GM21717 (cell line): ENCODE results near the gene BCS1L.

Source experiments
- ATAC-seq: cut with Tn5 transposase; IDR thresholded peaks from one replicate; pipeline ENCODE4 v1.9.1; 2021; ENCODE audit warnings: mild to moderate bottlenecking, moderate library complexity; ENCODE audit not compliant: unreplicated experiment

The BCS1L gene, protein sequence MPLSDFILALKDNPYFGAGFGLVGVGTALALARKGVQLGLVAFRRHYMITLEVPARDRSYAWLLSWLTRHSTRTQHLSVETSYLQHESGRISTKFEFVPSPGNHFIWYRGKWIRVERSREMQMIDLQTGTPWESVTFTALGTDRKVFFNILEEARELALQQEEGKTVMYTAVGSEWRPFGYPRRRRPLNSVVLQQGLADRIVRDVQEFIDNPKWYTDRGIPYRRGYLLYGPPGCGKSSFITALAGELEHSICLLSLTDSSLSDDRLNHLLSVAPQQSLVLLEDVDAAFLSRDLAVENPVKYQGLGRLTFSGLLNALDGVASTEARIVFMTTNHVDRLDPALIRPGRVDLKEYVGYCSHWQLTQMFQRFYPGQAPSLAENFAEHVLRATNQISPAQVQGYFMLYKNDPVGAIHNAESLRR

DNA sequence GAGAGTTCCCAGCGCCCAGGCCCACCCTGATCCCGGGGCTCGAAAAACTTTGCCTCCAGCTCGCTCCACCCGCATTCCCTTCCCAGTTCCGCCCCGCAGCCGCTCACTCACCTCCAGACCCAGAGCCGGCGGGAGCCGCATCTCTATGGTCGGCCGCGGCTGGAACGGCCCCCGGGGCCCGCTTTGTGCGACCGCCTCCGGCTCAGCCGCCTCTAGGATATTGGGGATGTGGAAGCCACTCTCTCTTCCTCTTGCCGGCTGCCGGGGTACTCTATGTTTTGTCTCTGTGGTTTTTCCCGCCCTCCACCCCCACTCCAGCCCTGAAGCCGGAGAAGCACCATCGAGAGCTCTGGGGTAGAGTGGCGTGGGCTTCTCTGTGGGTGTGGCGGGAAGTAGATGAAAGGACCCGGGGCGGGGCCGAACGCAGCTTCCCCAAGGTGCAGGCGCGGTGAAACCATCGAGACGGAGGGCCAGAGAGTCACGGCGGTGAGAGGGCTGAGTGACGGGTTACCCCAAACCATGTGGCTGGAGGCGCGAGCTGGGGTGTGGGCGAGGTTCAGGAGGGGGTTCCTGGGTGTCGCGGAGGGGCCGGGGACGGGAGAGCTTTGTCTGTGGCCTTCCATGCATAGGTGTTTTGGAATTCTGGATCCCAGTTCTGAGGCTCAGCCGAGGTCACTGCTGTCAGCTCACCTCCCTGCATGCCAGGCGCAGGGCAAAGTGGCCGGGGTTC lies at the start of gene BCS1L, which contains the start of gene ZNF142:
BCS1L (plus strand) TSS at position 426 of the 730 bp plus-strand sequence. CDS start 1,305 bp downstream, outside the sequence.
ZNF142 (minus strand) TSS at position 366 of the 730 bp plus-strand sequence. CDS start 3,194 bp downstream, outside the sequence.
- peak; percentile 94 for ATAC-seq

DNA sequence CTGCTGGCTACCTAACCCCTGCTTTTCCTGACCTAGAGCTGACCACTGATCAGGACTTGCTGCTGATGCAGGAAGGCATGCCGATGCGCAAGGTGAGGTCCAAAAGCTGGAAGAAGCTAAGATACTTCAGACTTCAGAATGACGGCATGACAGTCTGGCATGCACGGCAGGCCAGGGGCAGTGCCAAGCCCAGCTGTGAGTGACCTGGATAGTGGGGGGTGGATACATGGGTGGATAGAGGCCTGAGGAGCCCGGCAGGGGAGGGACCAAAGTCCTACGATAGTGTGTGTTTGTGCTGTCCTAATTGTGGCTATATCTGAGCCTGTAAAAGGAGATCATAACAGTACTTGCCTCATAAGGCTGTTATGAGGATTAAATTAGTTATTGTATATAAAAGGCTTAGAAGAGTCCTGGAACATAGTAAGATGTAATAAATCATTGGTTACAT lies 43.6 kb upstream of the BCS1L start:
- ATAC-seq, result no peak

DNA sequence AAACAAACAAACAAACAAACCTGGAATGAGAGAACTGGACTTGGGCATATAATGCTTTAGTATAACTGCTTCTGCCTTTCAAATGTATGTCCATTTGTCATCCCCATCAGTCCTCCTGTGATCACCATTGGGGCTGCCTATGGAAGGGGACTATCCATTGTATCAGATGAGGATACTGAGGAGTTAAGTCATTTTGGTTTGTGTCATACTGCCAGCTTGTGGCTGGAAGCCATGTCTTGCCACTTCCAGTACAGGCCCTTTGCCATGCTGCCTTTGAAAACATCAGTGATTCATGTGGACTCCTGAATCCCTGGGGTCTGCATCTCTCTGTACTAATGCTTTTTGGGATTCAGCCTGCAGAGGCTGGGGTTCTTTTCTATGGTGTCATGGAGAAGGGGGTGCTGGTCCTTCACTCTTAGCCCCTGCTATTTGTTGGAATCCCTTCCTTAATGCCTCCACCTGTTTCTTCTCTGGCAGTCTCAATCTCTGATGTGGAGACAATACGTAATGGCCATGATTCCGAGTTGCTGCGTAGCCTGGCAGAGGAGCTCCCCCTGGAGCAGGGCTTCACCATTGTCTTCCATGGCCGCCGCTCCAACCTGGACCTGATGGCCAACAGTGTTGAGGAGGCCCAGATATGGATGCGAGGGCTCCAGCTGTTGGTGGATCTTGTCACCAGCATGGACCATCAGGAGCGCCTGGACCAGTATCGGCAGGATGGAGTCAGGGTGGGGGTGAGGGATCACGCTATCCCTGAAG lies 41.2 kb upstream of the BCS1L start:
- no peak for ATAC-seq

DNA sequence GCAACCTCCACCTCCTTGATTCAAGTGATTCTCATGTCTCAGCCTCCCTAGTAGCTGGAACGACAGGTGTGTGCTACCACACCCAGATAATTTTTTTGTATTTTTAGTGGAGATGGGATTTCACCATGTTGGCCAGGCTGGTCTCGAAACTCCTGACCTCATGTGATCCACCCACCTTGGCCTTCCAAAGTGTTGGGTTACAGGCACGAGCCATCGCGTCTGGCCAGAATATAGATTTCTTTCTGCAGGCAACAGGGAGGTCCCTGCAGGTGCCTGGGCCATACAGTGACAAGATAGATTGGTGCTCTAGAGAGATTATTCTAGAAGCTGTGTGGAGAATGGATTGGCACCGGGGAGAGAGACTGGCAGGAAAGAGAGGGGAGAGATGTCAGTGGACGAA lies 38.5 kb upstream of the BCS1L start:
- no peak for ATAC-seq

DNA sequence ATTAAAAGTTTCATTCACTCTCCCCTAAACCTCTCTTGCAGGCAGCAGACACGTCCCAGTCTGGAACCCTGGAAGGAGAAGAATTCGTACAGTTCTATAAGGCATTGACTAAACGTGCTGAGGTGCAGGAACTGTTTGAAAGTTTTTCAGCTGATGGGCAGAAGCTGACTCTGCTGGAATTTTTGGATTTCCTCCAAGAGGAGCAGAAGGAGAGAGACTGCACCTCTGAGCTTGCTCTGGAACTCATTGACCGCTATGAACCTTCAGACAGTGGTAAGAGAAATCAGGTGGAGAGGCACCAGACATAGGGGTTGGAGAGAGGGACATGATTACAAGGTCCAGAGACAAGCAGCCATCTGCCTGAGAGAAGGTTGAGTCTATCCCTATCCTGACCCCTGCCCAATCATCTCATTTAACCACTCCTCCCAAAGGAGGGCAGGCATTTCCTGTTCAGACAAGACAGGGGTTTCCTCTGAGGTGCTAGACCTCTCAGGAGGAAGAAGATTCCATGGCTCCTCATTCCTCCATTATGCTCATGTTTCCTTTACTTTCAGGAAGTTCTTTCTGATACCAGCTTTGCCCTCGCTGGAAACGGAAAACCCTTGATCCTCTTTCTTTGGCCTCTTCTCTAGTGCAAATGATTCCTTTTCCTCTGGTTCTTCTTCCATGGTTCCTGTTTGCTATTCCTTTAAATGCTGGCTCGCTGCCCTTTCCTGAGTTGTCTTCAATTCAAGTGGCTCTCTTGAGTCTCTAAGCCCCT lies 36.7 kb upstream of the BCS1L start:
- ATAC-seq, result no peak

DNA sequence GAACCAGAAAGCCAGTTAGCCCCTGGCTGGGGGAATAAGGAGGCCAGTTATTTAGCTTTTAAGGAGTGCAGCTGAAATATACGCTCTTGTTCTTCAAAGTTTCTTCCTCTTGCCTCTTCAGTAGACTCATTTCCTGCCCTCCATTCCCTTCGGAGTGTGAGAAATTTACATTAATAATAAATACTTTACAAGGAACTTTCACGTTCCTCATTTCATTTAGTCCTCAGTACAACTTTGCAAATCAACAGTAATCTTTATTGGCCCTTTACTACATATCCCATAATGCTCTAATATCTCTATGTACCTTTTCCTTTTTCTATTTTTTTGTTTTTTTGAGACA lies 36.1 kb upstream of the BCS1L start:
- no peak for ATAC-seq

DNA sequence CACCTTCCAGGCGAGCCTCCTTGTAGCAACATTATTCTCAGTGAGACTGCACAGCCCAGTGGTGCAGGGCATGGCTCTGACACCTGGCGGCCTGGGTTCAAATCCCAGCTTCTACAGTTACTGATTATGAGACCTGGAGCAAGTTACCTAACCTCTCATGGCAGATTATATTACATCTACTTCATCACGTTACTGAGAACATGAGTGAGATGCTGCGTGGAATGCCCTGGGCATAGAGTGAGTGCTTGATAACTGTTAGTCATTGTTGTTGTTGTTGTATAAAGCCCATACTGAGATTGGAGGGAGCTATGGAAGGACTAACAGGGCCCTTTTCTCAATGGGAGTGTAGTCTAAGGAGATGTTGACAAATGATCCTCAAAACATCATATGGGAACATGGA lies 33.1 kb upstream of the BCS1L start:
- ATAC-seq, result no peak

DNA sequence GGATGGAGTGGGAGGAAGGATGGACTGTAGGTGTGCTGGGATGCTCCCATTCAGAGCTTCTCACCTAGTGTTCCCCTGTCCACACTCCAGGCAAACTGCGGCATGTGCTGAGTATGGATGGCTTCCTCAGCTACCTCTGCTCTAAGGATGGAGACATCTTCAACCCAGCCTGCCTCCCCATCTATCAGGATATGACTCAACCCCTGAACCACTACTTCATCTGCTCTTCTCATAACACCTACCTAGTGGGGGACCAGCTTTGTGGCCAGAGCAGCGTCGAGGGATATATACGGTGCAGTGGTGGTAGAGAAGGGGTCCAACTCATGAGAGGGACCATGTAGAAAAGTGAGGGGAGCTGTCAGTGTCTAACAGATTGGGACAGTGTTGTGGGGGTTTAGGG lies 31.5 kb upstream of the BCS1L start:
- no peak for ATAC-seq

DNA sequence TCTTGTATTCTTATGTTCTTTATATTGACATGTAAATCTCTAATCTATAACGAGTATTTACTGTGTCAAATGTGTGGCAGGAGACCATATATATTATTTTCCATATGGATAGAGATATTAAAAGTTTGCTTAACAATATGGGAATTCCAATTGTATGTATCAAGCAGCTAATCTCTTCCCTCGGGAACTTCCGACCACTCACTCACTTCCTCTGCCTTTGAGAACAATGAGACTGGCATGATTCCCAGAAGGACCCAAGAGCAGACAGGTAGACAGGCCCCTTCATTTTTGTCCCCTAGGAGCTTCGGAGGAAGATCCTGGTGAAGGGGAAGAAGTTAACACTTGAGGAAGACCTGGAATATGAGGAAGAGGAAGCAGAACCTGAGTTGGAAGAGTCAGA lies 27.6 kb upstream of the BCS1L start:
- no peak for ATAC-seq

DNA sequence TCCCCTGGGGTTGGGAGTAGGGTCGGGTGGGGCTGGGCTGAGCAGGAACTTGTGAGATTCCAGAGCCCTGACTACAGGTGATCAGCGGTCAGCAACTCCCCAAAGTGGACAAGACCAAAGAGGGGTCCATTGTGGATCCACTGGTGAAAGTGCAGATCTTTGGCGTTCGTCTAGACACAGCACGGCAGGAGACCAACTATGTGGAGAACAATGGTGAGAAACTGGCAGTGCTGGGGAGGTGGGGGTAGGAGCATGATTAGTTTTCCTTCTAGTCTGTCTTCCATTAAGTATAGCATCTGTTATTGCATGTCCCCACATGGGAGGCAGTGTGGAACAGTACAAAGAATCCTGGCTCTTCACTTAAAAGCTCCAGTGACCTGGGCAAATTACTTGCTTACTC lies 23.8 kb upstream of the BCS1L start:
- ATAC-seq, result no peak

DNA sequence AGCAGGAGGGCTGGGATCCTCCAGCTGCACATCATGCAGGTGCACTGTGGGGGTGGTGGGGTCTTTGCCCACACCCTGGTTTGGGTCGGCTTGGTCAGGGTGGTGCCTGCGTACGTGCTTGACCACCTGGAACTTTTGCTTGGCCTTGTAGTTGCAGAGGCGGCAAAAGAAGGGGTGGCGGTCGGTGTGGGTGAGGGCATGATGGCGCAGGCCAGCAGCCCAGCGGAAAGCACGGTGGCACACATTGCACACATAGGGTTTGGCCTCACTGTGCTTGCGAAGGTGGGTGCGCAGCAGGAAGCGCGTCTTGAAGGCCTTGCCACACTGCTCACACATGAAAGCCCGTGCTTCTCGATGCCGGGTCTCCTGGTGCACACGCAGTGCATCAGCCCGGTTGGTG lies 21.1 kb upstream of the BCS1L start:
- ATAC-seq, result no peak

DNA sequence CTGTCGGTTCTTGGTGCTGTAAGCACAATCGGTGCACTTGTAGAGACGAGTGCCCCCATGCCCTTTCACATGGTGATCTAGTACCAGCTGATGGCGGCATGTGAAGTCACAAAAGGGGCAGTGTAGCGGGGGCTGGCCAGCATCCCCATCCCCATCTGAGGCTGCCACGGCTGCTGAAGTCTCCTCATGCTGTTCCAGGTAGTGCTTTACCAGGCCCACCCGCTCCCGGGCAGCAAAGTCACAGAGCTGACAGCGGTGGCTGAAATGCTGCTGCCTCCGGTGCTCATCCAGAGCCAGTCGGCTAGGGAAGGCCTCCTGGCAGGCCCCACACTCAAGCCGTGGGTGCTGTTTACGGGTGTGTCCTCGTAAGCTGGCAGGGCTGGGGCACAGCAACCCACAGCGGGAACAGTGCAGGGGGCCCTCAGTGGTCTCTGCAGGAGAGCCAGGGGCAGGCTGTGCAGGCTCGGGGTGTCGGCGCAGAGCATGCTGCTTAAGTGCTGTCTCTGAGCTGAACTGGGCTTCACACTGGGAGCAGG lies 17.3 kb upstream of the BCS1L start:
- ATAC-seq, result no peak

DNA sequence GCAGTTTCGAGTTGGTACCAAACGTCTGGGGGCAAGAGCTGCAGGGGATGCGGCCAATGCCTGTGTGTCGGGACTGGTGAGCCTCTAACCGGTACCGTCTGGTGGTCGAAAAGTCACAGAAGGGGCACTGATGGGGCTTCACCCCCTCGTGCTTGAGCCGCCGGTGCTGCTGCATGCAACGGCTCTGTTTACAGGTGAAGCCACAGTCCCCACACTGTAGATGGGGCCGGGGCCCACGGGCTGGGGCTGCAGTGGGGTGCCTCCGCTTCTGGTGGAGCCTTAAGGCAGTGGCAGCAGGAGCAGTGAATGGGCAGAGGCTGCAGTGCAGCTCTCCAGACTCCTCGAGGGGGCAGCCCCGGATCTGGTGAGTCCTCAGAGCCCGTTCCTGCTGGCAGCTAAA lies 16.7 kb upstream of the BCS1L start:
- ATAC-seq, result no peak

DNA sequence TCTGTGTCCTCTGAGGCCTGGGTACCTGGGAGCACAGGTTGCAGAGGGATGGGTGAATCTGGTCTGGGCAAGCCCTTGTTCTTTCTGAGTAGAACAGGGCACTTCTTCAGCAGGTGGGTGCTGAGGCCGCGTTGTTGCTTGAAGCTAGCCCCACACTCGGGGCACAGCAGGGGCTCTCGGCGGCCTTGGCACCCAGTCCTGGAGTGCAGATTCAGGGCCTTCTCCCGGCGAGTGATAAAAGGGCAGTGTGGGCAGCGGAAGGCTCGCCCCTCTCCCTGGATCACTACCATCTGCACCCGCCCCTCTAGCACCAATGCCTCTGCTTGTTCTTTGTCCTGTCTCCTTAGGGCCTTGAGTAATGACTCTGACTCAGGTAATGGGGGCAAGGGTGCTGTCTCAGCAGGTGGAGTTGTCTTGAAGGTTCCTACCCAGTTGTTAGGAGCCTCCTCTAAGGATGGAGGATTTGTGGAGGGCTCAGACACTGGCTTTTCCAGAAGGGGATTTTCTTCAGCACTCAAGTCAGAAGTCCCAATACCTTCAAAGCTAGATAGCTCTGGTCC lies 15.7 kb upstream of the BCS1L start:
- ATAC-seq, result no peak

DNA sequence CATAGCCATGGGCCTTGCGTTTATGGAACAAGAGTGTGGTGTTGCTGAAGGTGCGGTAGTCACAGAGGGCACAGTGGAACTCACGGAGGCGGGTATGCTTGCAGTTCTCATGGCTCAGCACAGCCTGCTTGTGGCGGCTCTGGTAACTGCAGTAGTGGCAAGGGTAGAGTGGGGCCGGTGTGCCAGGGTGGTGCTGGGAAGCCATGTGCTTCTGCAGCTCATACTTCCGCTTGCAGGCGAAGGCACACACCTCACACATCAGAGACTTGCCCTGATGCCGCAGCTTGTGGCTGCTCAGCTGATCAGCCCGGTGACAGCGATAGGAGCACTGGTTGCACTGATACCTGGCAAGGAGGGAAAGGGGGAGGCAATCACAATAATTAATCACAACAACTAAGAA lies 14.8 kb upstream of the BCS1L start:
- no peak for ATAC-seq

DNA sequence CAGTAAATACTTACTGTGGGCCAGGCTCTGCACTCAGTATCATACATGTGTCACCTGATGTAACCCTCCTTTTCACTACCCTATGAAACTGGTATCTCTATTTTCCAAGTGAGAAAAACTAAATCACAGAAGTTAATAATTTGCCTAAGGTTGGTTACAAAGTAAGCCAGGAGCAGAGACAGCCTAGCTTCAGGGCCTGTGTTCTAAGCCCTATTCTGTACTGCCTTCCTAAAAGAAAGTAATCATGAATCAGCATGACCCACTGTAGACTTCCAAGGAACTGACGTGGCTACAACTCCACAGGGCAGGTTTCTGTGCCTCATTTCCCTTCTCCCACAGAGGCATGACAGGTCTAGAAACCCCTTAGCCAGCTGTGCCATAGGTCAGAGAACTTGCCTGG lies 14.4 kb upstream of the BCS1L start:
- ATAC-seq, result no peak

DNA sequence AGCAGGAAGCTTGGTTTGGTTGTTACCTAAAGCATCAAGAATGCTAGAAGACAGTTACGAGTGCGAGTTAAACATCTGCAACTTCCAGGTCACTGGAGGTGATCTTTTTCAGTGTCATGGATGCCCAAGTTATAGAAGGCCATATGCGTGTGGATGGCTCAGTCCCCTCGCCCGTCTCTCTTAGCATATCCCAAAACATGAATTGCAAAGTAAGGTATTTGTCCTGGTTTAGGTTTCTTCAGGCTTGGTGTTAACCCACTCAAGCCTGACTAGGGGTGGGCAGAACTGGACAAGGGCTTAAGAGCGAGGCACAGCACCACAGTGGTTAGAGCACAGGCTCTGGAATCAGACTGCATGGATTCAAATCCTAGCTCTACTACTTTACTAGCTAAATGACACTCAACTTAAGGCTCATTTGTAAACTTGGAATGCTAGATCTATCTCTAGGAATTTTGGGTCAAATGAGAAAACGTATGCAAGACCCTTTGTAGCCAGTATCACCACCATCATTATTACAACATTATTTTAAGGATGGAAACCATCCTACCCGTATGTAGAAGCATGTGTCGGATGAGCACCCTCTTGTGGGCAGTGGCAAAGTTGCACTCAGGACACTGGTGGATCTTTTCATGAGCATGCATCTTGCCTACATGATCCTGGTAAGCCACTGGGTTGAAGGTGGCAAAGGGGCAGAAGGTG lies 11.2 kb upstream of the BCS1L start:
- no peak for ATAC-seq

DNA sequence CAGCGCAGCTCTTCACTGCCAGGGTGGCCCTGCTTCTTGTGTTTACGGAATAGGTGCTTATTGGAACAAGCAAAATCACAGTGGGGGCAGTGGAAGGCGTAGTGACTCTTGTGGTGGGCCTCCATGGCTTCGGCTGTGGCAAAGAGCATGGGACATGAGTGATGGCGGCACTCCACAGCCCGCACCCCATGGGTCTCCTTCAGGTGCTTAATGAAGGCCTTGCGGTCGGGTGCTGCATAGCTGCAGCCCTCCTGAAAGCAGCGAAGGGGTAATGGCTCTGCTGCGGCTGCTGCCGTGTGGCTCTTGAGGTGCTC lies 10.7 kb upstream of the BCS1L start:
- no peak for ATAC-seq

DNA sequence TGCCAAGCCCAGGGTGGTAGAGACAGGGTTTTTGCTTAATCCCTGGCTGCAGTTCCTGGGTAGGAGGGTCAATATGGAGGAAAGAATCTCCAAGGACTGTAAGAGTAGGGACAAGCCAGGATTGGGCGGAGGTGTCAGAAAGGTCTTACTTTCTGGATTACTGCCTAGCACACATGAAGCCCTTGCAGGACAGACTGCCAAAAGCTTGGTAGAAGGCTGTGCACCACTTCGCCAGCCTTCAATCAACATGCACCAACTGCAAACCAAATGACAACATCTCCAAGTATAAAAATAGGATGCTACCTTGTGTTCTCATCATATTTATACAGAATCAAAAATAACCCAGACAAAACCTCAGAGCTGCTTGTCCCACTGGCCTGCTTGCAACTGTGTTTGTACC lies 3.7 kb upstream of the BCS1L start:
- ATAC-seq, result no peak
